Neuron (in vitro differentiated cells): ENCODE data around the gene UNC13B.

ENCODE experiments used
- H2AFZ ChIP-seq: one replicate; pipeline ENCODE4 v1.6.1; 2013; ENCODE audit warnings: low read depth, mild to moderate bottlenecking, inconsistent platforms, low read length, moderate library complexity
- H3K27me3 ChIP-seq: one replicate; pipeline ENCODE4 v1.6.1; 2013; ENCODE audit warnings: low read length; ENCODE audit not compliant: insufficient read depth
- H3K36me3 ChIP-seq: one replicate; pipeline ENCODE4 v1.6.1; 2013; ENCODE audit warnings: low read length; ENCODE audit not compliant: insufficient read depth
- H3K4me1 ChIP-seq: one replicate; pipeline ENCODE4 v1.6.1; 2013; ENCODE audit warnings: low read length; ENCODE audit not compliant: insufficient read depth
- H3K4me3 ChIP-seq: 2 replicates; pipeline ENCODE4 v1.5.1; 2013; ENCODE audit warnings: mild to moderate bottlenecking, low read length, moderate library complexity
- H3K9me3 ChIP-seq: one replicate; pipeline ENCODE4 v1.6.1; 2013; ENCODE audit warnings: low read length

UNC13B gene

DNA sequence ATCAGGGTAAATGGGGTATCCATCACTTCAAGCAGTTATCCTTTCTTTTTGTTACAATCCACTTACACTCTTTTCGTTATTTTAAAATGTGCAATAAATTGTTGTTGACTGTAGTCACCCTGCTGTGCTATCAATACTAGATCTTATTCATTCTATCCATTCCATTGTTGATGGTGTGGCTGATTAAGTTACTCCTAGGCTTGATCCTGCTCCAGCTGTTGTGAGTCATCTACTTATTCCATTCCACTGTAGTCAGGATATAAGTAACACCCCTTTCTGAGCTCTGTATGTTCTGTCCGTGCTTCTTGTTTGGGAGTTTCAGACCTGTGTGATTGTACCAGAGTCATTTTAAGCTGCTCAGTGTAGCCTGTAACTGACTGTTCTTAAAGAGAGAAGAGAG is 205.6 kb downstream of the UNC13B start:
- no peak overlapping the region for H3K4me3 ChIP-seq

DNA sequence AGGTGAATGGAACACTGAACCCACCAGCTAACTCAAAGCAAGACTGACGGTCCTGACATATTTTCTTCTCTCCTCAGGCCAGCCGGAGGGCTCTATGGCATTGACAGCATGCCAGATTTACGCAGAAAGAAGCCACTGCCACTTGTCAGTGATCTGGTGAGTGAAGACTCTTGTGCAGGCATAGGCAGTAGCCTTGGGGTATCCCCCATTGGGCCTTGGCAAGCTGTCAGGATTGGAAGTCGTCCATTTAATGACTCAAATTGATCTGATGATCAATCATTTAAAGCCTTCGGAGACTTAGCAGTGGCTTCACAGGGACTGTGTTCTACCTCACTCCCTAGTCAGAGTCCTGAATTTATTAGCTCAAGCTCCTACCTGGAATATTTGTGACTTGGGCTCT is 208.4 kb downstream of the UNC13B start:
- peaks cover 4% of the 10 kb centered on the region for H3K36me3 ChIP-seq
- no peaks in the 10 kb centered on the region for H3K4me1 ChIP-seq
- H3K27me3 ChIP-seq = no peaks in the 10 kb centered on the region
- no peak overlapping the region for H3K4me3 ChIP-seq
- H2AFZ ChIP-seq = no peak overlapping the region
- peaks cover under 1% of the 10 kb centered on the region for H3K9me3 ChIP-seq

More for the DNA sequence above, 205.6 kb downstream of the UNC13B start:
- Histone ChIP-seq H3K36me3 (no peaks in the 10 kb centered on the region), H2AFZ (no peak overlapping the region), H3K9me3 (no peaks in the 10 kb centered on the region), H3K4me1 (no peaks in the 10 kb centered on the region), H3K27me3 (no peaks in the 10 kb centered on the region)

DNA sequence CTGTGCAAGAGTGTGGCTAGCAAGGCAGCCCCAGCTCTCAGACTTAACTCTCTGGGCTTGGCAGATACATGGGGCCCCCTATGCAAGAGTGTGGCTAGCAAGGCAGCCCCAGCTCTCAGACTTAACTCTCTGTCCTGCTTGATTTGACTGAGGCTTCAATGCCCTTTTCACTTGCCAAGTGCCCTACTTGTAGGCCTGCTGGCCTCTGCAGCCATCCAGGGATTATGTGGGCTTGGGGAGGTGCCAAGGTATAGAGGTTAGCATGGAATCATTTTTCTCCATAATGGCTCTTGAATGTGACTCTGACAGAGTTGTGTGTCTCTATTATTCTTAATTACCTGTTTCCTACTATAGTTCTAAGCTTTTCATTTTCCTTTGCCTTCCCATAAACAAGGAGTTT is 212.6 kb downstream of the UNC13B start:
- Histone ChIP-seq H3K9me3 (peaks cover 2% of the 10 kb centered on the region), H3K27me3 (no peaks in the 10 kb centered on the region), H3K36me3 (peaks cover 7% of the 10 kb centered on the region)

DNA sequence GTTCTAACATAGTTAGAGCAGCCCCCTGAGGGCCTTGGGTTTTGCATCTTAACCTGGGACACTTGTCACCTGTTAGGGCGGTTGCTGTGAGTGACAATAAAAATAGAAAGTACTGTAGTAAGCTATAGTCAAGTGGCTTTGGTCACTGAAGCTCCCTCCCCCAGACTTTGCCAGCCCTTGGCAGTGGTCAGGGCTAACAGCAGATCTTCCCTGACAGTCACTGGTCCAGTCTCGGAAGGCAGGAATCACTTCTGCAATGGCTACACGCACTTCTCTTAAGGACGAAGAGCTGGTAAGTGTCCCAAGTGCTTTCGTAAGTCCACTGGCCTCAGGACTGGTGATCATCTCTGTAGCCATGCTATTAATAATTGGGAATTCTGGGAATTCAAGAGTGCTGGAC is 213.1 kb downstream of the UNC13B start:
- Histone ChIP-seq H3K4me3 (no peak overlapping the region), H3K36me3 (peaks cover 7% of the 10 kb centered on the region), H3K9me3 (peaks cover 2% of the 10 kb centered on the region), H2AFZ (no peak overlapping the region), H3K27me3 (no peaks in the 10 kb centered on the region), H3K4me1 (no peaks in the 10 kb centered on the region)

More for the DNA sequence above, 212.6 kb downstream of the UNC13B start:
- Histone ChIP-seq H2AFZ (no peak overlapping the region), H3K4me3 (no peak overlapping the region), H3K4me1 (no peaks in the 10 kb centered on the region)

DNA sequence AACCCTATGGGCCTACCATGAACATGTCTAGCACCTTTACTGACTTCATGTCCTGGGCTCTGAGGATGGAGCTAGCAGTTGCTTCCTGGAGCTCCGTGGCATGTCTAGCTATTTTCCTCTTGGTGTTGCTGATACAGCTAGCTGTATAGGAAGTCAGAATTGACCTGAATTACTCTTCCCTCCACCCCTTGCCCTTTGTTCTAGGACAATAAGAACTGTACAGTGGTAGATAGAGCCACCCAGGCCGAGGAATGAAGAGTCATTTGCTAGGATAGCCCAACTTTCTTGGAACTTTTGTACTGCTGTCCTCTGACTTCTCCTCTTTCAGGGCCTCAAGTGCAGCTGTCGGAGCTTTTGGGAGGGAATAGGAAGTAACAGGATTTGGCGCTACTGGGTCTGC is 218.2 kb downstream of the UNC13B start:
- H3K27me3 ChIP-seq = no peaks in the 10 kb centered on the region
- H2AFZ ChIP-seq = no peak overlapping the region
- H3K9me3 ChIP-seq = peaks cover 2% of the 10 kb centered on the region
- peaks cover 31% of the 10 kb centered on the region for H3K36me3 ChIP-seq
- no peak overlapping the region for H3K4me3 ChIP-seq
- no peaks in the 10 kb centered on the region for H3K4me1 ChIP-seq

DNA sequence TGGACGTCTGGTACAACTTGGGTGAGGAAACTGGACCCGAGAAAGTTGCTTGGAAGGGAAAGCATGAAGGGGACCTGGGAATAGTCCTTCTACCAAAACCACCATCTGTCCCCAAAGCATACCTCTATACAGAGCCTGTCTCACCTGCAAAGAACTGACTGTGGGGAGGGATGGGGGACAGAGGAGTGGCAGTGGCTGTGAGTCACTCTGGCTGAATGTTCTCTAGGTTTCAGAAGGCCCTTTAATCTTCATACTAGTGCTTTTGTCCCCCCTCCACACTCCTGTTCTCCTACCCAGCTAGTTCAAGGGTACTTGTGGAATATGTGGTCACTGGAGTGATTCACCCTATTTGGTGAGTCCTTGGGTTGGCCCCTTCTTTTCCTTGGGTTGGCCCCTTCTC is 218.8 kb downstream of the UNC13B start:
- no peak overlapping the region for H2AFZ ChIP-seq
- no peaks in the 10 kb centered on the region for H3K9me3 ChIP-seq
- no peak overlapping the region for H3K4me3 ChIP-seq
- no peaks in the 10 kb centered on the region for H3K27me3 ChIP-seq
- H3K4me1 ChIP-seq = no peaks in the 10 kb centered on the region
- H3K36me3 ChIP-seq = peaks cover 29% of the 10 kb centered on the region

DNA sequence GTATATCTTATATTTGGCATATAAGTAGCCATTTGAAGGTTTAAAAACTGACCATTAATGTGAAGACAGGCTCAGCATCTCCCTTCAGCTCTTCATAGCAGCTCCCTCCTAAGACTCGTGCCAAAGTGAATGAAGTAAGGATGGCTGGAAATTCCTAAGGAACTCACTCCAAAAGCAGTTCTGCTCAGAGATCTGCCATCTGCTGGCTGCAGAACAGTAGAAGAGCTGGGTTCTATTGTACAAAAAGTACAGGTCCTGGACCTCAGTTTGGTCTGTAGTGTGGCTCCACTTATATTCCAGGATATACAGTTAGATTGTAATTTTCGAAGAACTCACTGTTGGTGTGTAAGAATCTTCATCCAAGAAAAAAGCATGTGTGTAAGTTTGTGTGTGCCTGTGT is 223.2 kb downstream of the UNC13B start:
- H3K27me3 ChIP-seq = no peaks in the 10 kb centered on the region
- H3K36me3 ChIP-seq = peaks cover 47% of the 10 kb centered on the region
- no peak overlapping the region for H3K4me3 ChIP-seq
- no peak overlapping the region for H2AFZ ChIP-seq
- H3K9me3 ChIP-seq = no peaks in the 10 kb centered on the region
- no peaks in the 10 kb centered on the region for H3K4me1 ChIP-seq

DNA sequence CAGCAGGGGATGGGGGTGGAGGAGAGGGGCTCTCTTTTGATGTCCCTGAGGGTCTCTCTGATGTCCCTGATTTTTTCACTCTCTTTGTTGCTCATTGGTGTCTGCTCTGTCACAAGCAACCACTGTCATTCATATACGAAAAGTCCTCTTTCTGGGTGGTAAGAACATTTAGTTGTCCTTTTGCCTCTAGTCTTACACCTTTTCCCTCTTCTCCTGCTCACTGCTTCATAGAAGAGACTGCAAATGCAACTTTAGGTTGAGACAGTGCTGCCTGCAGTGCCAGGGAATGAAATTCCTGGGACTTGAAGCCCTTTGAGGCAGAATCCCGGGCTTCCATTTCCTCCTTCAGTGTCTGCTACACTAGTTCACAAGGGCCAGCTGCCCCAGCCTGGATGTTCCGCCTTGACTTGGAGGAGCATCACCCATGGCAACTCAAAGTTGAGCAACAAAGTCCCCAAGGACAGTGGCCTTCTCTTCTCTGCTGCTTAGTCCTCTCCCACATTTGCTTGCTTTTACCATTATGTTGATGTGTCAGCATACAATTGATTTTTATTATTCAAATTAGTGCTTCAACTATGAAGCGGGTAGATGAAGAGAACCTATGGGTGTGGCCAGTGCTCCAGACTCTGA is 233.4 kb downstream of the UNC13B start:
- Histone ChIP-seq H3K9me3 (no peaks in the 10 kb centered on the region), H3K36me3 (peaks cover 56% of the 10 kb centered on the region), H3K4me3 (no peak overlapping the region), H2AFZ (no peak overlapping the region), H3K4me1 (no peaks in the 10 kb centered on the region), H3K27me3 (no peaks in the 10 kb centered on the region)

DNA sequence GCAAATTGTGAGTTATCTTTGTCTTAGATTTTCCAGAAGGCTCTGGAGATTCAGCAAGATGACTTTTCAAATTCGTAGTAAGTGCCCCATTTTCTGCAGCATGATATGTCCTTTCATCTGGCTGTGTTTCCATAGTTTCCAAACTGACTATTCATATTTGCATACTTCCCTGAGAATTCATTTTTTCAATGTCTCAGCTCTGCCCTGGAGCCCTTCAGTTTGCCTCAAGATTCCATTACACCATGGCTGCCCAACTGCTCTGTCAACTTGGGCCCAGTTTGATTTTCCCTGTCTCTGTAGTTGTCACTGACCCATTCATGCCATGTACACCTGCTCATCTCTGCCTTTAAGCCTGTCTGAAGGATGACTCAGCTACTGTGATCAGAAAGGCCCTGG is 233.9 kb downstream of the UNC13B start:
- no peaks in the 10 kb centered on the region for H3K4me1 ChIP-seq
- H3K9me3 ChIP-seq = no peaks in the 10 kb centered on the region
- peaks cover 55% of the 10 kb centered on the region for H3K36me3 ChIP-seq
- no peak overlapping the region for H2AFZ ChIP-seq
- no peaks in the 10 kb centered on the region for H3K27me3 ChIP-seq
- no peak overlapping the region for H3K4me3 ChIP-seq

DNA sequence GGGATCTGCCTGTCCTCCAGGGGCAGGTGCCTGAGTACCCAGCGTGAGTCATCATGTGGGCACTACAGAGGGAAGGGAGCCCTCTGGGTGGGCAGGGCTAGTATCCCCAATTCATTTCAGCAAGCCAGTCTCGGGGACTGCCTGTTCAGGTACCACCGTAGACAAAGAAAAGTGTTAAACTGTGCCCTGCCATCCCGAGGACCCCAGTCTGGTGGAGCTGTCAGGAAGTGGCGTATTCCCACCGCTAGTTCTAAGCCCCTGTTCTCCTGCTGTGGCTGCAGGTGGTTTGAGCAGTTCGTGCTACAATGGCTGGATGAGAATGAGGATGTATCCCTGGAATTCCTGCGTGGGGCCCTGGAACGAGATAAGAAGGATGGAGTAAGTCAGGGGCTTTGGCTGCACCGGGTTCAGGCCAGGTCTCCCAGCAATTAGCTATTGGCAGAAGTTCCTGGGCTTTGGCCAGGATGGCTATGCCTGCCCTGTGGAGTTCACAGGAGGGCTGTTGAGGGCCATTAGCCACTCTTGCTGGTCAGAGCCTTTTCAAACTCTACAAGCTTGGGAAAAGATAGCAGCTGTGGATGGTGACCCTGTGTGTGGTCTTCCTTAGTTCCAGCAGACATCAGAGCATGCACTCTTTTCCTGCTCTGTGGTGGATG is 234.9 kb downstream of the UNC13B start:
- no peak overlapping the region for H2AFZ ChIP-seq
- no peak overlapping the region for H3K4me3 ChIP-seq
- H3K36me3 ChIP-seq = peaks cover 57% of the 10 kb centered on the region

DNA sequence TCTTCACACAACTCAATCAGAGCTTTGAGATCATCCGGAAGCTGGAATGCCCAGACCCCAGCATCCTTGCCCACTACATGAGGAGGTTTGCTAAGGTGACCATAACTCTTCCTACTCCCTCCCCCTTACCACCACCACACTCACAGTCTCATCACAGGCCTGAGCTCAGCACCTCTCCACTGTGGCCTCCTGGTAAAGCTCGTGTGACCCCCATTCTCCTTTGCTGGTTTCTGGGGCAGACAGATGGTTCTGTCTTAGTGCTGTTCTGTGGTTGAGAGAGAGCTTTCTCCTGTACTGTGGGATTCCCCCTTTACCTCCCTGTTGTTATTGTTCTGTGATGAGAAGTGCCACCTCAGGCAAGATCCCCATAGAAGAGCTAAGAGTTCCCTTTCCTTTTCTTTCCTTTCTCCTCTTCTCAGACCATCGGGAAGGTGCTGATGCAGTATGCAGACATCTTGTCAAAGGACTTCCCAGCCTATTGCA is 235.4 kb downstream of the UNC13B start:
- Histone ChIP-seq H3K4me3 (no peak overlapping the region), H3K4me1 (no peaks in the 10 kb centered on the region), H3K9me3 (no peaks in the 10 kb centered on the region), H2AFZ (no peak overlapping the region), H3K27me3 (no peaks in the 10 kb centered on the region), H3K36me3 (peaks cover 60% of the 10 kb centered on the region)

More for the DNA sequence above, 234.9 kb downstream of the UNC13B start:
- Histone ChIP-seq H3K9me3 (no peaks in the 10 kb centered on the region), H3K4me1 (no peaks in the 10 kb centered on the region), H3K27me3 (no peaks in the 10 kb centered on the region)

DNA sequence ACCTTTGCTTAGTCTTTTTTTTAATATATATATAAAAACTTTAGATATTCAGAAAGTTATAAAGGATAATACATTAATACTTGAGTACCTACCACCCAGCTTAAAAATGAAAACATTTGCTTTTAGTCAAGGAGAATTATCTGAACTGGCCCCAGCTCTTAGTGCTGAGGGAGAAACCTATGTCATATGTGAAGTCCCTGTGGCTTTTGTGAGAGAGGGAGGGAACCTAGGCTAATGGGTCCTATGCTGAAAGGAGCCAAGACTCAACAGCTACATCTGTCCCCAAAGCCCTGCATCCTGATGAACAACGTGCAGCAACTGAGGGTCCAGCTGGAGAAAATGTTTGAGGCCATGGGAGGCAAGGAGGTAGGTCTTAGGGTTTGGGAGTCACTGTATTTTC is 236.1 kb downstream of the UNC13B start:
- H3K4me3 ChIP-seq = no peak overlapping the region
- H3K9me3 ChIP-seq = no peaks in the 10 kb centered on the region
- no peak overlapping the region for H2AFZ ChIP-seq
- no peaks in the 10 kb centered on the region for H3K27me3 ChIP-seq
- no peaks in the 10 kb centered on the region for H3K4me1 ChIP-seq
- H3K36me3 ChIP-seq = peaks cover 64% of the 10 kb centered on the region

DNA sequence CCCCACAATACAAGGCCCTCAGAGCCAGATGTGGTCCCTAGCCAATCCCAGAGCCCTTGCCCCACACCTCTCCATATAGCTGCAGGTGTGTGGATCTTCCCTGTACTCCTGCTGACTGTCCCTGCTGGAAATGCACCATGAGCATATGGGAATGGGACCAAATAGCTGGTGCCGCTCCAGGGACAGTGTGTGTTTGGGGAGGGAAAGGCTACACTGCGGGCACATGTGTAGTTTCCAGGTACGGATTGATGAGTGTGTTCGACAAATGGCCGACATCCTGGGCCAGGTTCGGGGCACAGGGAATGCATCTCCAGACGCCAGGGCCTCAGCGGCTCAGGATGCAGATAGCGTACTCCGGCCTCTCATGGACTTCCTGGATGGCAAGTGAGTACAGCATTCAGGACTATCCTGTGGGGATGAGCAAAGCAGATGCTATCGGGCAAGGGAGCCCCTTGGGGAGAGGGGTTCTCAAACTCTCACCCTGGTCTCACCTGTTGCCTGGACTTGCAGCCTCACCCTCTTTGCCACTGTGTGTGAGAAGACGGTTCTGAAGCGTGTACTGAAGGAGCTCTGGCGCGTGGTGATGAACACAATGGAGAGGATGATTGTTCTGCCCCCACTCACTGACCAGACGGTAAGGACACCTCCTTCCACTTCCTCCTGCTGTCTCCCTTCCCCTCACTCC is 237.0 kb downstream of the UNC13B start:
- H3K36me3 ChIP-seq = peaks cover 70% of the 10 kb centered on the region
- H3K4me3 ChIP-seq = no peak overlapping the region

More for the DNA sequence above, 237.0 kb downstream of the UNC13B start:
- no peaks in the 10 kb centered on the region for H3K27me3 ChIP-seq
- no peaks in the 10 kb centered on the region for H3K9me3 ChIP-seq
- no peak overlapping the region for H2AFZ ChIP-seq
- H3K4me1 ChIP-seq = no peaks in the 10 kb centered on the region
